SU-DHL-6 (cell line): ENCODE measurements around the gene LRGUK.

ENCODE experiments used
- H2AFZ ChIP-seq: fragments of 200-600 bp; sonication (generic); 2 replicates; pipeline ENCODE4 v1.6.1; 2014; ENCODE audit warnings: low read depth, mild to moderate bottlenecking, moderate library complexity, mixed read lengths, antibody characterized with exemption, low read length; ENCODE audit not compliant: severe bottlenecking
- H3F3A ChIP-seq: fragments of 200-600 bp; shearing (Covaris generic); 2 replicates; pipeline ENCODE4 v1.6.0; 2016; ENCODE audit warnings: antibody characterized with exemption, mild to moderate bottlenecking; ENCODE audit not compliant: insufficient read depth
- H3K27ac ChIP-seq: fragments of 200-600 bp; sonication (generic); 2 replicates; pipeline ENCODE4 v1.5.1; 2016; ENCODE audit warnings: low read depth, mild to moderate bottlenecking, low read length, moderate library complexity, mixed read lengths
- H3K27me3 ChIP-seq: fragments of 200-600 bp; sonication (generic), shearing (Covaris generic); 2 replicates; pipeline ENCODE4 v1.6.0; 2014; ENCODE audit warnings: mild to moderate bottlenecking, low read length
- H3K36me3 ChIP-seq: fragments of 200-600 bp; sonication (generic); 2 replicates; pipeline ENCODE4 v1.6.1; 2014; ENCODE audit warnings: mild to moderate bottlenecking, low read length, mixed read lengths
- H3K4me2 ChIP-seq: fragments of 300-600, 200-600 bp; shearing (Covaris generic), sonication (generic); 2 replicates; pipeline ENCODE4 v1.6.0; 2014; ENCODE audit warnings: low read length, low read depth, mild to moderate bottlenecking; ENCODE audit not compliant: poor library complexity, severe bottlenecking
- H3K4me3 ChIP-seq: fragments of 200-600 bp; sonication (generic); 2 replicates; pipeline ENCODE4 v1.5.1; 2014; ENCODE audit warnings: antibody characterized with exemption, low read length, mild to moderate bottlenecking, mixed read lengths; ENCODE audit not compliant: insufficient read depth, poor library complexity, severe bottlenecking
- H3K79me2 ChIP-seq: fragments of 200-600 bp; sonication (generic); 2 replicates; pipeline ENCODE4 v1.6.1; 2014; ENCODE audit warnings: mild to moderate bottlenecking, low read length, moderate library complexity; ENCODE audit not compliant: insufficient read depth
- H3K9ac ChIP-seq: fragments of 200-600 bp; sonication (generic); 2 replicates; pipeline ENCODE4 v1.7.0; 2014; ENCODE audit warnings: mild to moderate bottlenecking, low read length
- H3K9me2 ChIP-seq: fragments of 200-600 bp; sonication (generic); replicated peaks from 2 replicates; pipeline ENCODE4 v1.6.1; 2014; ENCODE audit warnings: low read length; ENCODE audit not compliant: insufficient read depth
- H3K9me3 ChIP-seq: fragments of 200-600 bp; sonication (generic); 2 replicates; pipeline ENCODE4 v1.6.1; 2014; ENCODE audit warnings: low read length, mixed read lengths; ENCODE audit not compliant: insufficient read depth
- H4K20me1 ChIP-seq: fragments of 200-600 bp; sonication (generic); 2 replicates; pipeline ENCODE4 v1.6.1; 2014; ENCODE audit warnings: low read depth, mild to moderate bottlenecking, antibody characterized with exemption, low read length, moderate library complexity, mixed read lengths
- CTCF ChIP-seq: fragments of 200-600 bp; sonication (generic); IDR thresholded peaks from one replicate; pipeline ENCODE4 v1.5.1; 2017; ENCODE audit warnings: antibody characterized with exemption, mild to moderate bottlenecking, low read length, moderate library complexity; ENCODE audit not compliant: insufficient read depth, poor library complexity, severe bottlenecking
- EZH2phosphoT487 ChIP-seq: fragments of 200-600 bp; sonication (generic), shearing (Covaris generic); conservative IDR thresholded peaks from 2 replicates; pipeline ENCODE4 v1.6.1; 2018; ENCODE audit warnings: mild to moderate bottlenecking, antibody characterized with exemption, low read length, moderate library complexity, mixed read lengths

Gene LRGUK

GRCh38 chr7:134301592-134301991, 174.5 kb downstream of the LRGUK start:
- H3K36me3 ChIP-seq, result peaks cover 13% of the 10 kb centered on the region; the same call in 1 of the 2 replicates
- TF ChIP-seq EZH2phosphoT487 (no peak), CTCF (no peak)
- no peaks in the 10 kb centered on the region for H3K79me2 ChIP-seq
- no peak overlapping the region for H2AFZ ChIP-seq
- H3K4me3 ChIP-seq, result no peak overlapping the region
- no peaks in the 10 kb centered on the region for H4K20me1 ChIP-seq
- H3K4me2 ChIP-seq, result no peak overlapping the region
- H3K27me3 ChIP-seq, result no peaks in the 10 kb centered on the region
- no peaks in the 10 kb centered on the region for H3F3A ChIP-seq
- H3K9me2 ChIP-seq, result no peaks in the 10 kb centered on the region
- H3K9me3 ChIP-seq, result no peaks in the 10 kb centered on the region
- H3K9ac ChIP-seq, result no peak overlapping the region
- H3K27ac ChIP-seq, result no peak overlapping the region

- no peaks in the 10 kb centered on the region for H3K9me2 ChIP-seq
- peaks cover 13% of the 10 kb centered on the region; the same call in 1 of the 2 replicates for H3K36me3 ChIP-seq
Observed at GRCh38 chr7:134302120-134302519, 175.0 kb downstream of the LRGUK start.

GRCh38 chr7:134307320-134307719, 180.2 kb downstream of the LRGUK start:
- Histone ChIP-seq H3K9ac (no peak overlapping the region), H3F3A (no peaks in the 10 kb centered on the region), H3K79me2 (peaks cover 4% of the 10 kb centered on the region; the same call in 1 of the 2 replicates), H3K4me3 (no peak overlapping the region), H3K4me2 (no peak overlapping the region), H3K9me3 (no peaks in the 10 kb centered on the region), H2AFZ (no peak overlapping the region), H3K9me2 (no peaks in the 10 kb centered on the region), H3K27ac (no peak overlapping the region), H3K36me3 (peaks cover 6% of the 10 kb centered on the region; the same call in 1 of the 2 replicates), H4K20me1 (no peaks in the 10 kb centered on the region), H3K27me3 (no peaks in the 10 kb centered on the region)
- TF ChIP-seq CTCF (no peak), EZH2phosphoT487 (no peak)

More at GRCh38 chr7:134302120-134302519, 175.0 kb downstream of the LRGUK start:
- Histone ChIP-seq H3K27ac (no peak overlapping the region), H3K9me3 (no peaks in the 10 kb centered on the region), H3K79me2 (no peaks in the 10 kb centered on the region), H3K4me2 (no peak overlapping the region), H2AFZ (no peak overlapping the region), H3K27me3 (no peaks in the 10 kb centered on the region), H4K20me1 (no peaks in the 10 kb centered on the region), H3F3A (no peaks in the 10 kb centered on the region), H3K9ac (no peak overlapping the region), H3K4me3 (no peak overlapping the region)
- TF ChIP-seq EZH2phosphoT487 (no peak), CTCF (no peak)
